DND-41 (cell line): ENCODE data around the gene ZNF592.
A peak's percentile ranks its signal among the peaks of the same experiment; 100 is the strongest.

Experiments used
- ATAC-seq: fragments of 200-7000 bp; cut with Tn5 transposase; 3 replicates; pipeline ENCODE4 v1.9.1; 2021; ENCODE audit warnings: low read depth; ENCODE audit not compliant: insufficient read depth
- DNase-seq: peaks from one replicate; pipeline ENCODE4 v3.0.0-alpha.2; 2020
- H2AFZ ChIP-seq: 2 replicates; pipeline ENCODE4 v1.6.0; 2012; ENCODE audit warnings: low read depth, low read length
- H3K27ac ChIP-seq: 2 replicates; pipeline ENCODE4 v1.5.1; 2012; ENCODE audit warnings: low read length, inconsistent platforms
- H3K27me3 ChIP-seq: fragments of 200-600 bp; sonication (generic); 2 replicates; pipeline ENCODE4 v1.6.0; 2012; ENCODE audit warnings: low read length, mild to moderate bottlenecking, inconsistent platforms; ENCODE audit not compliant: insufficient read depth, poor library complexity
- H3K36me3 ChIP-seq: 2 replicates; pipeline ENCODE4 v1.5.1; 2012; ENCODE audit warnings: low read length, inconsistent platforms; ENCODE audit not compliant: insufficient read depth
- H3K4me1 ChIP-seq: 2 replicates; pipeline ENCODE4 v1.5.1; 2012; ENCODE audit warnings: mild to moderate bottlenecking, low read length; ENCODE audit not compliant: insufficient read depth
- H3K4me2 ChIP-seq: 2 replicates; pipeline ENCODE4 v1.6.0; 2012; ENCODE audit warnings: mild to moderate bottlenecking, moderate library complexity, low read length, inconsistent platforms; ENCODE audit not compliant: insufficient read depth
- H3K4me3 ChIP-seq, 2 experiments: fragments of 200-600 bp in 1 of 2; shearing (Covaris generic) in 1 of 2; 2 replicates each; pipeline ENCODE4 v1.5.1; 2012 to 2016; ENCODE audit warnings: inconsistent platforms in 2 of 2, low read length in 2 of 2, mild to moderate bottlenecking in 2 of 2, low read depth in 1 of 2, moderate library complexity in 1 of 2
- H3K79me2 ChIP-seq: 2 replicates; pipeline ENCODE4 v1.6.0; 2012; ENCODE audit warnings: low read length, inconsistent platforms; ENCODE audit not compliant: insufficient read depth
- H3K9ac ChIP-seq: 2 replicates; pipeline ENCODE4 v1.6.0; 2012; ENCODE audit warnings: low read depth, mild to moderate bottlenecking, inconsistent platforms, low read length, moderate library complexity
- H3K9me3 ChIP-seq: 2 replicates; pipeline ENCODE4 v1.5.1; 2012; ENCODE audit warnings: low read length, moderate library complexity, mild to moderate bottlenecking, inconsistent platforms; ENCODE audit not compliant: insufficient read depth, severe bottlenecking
- H4K20me1 ChIP-seq: 2 replicates; pipeline ENCODE4 v1.6.0; 2012; ENCODE audit warnings: low read length; ENCODE audit not compliant: insufficient read depth
- CTCF ChIP-seq: IDR thresholded peaks from 2 replicates; pipeline ENCODE4 v1.5.1; 2012; ENCODE audit warnings: borderline replicate concordance, low read length, moderate library complexity, mild to moderate bottlenecking; ENCODE audit not compliant: poor library complexity, severe bottlenecking; ENCODE audit errors: extremely low read depth
- EZH2 ChIP-seq: IDR thresholded peaks from 3 replicates; pipeline ENCODE4 v1.6.1; 2012; ENCODE audit warnings: borderline replicate concordance, low read depth, mild to moderate bottlenecking, moderate library complexity, low read length, inconsistent platforms; ENCODE audit not compliant: severe bottlenecking

Gene ZNF592

GRCh38 chr15:84748274-84749110 lies at the start of gene ZNF592:
Gene ZNF592 (plus strand): TSS chr15:84748592. CDS start chr15:84782676, 34,084 bp downstream.
- DNase-seq (peak; percentile 74), ATAC-seq (peak; percentile 66)
- peak within 1 kb of the TSS; percentile 98 for H3K4me2 ChIP-seq

GRCh38 chr15:84699538-84700191 lies 48.7 kb upstream of the ZNF592 start:
- Histone ChIP-seq H3K79me2 (peaks cover 97% of the 10 kb centered on the region), H2AFZ (no peak overlapping the region), H3K36me3 (peaks cover 8% of the 10 kb centered on the region; the same call in 1 of the 2 replicates), H3K27me3 (no peaks in the 10 kb centered on the region), H3K9ac (no peak overlapping the region), H3K4me1 (no peaks in the 10 kb centered on the region), H3K4me3 (no peak overlapping the region), H3K27ac (no peak overlapping the region), H3K4me2 (no peak overlapping the region), H4K20me1 (peaks cover 26% of the 10 kb centered on the region; the same call in 1 of the 2 replicates), H3K9me3 (no peaks in the 10 kb centered on the region)
- DNase-seq (no peak), ATAC-seq (no peak)
- TF ChIP-seq EZH2 (no peak), CTCF (no peak)

More at GRCh38 chr15:84748274-84749110, at the start of gene ZNF592:
- peak within 1 kb of the TSS; percentile 86 for H3K27ac ChIP-seq
- H3K36me3 ChIP-seq = no peaks in the 10 kb centered on the region; the same call in 1 of the 2 replicates
- peaks cover 20% of the 10 kb centered on the region for H4K20me1 ChIP-seq
- peak within 1 kb of the TSS; percentile 97 for H2AFZ ChIP-seq
- H3K79me2 ChIP-seq = peaks cover 58% of the 10 kb centered on the region
- H3K9ac ChIP-seq = peak within 1 kb of the TSS; percentile 85
- no peaks in the 10 kb centered on the region for H3K27me3 ChIP-seq
- no peaks in the 10 kb centered on the region for H3K9me3 ChIP-seq
- H3K4me3 ChIP-seq = peak within 1 kb of the TSS; percentile 95 to 99
- peaks cover 40% of the 10 kb centered on the region for H3K4me1 ChIP-seq
- TF ChIP-seq CTCF = peak; percentile 14
- TF ChIP-seq EZH2 = no peak

GRCh38 chr15:84702961-84703482 lies 45.4 kb upstream of the ZNF592 start:
- Histone ChIP-seq H4K20me1 (peaks cover 31% of the 10 kb centered on the region; the same call in 1 of the 2 replicates), H3K9me3 (no peaks in the 10 kb centered on the region), H3K27me3 (no peaks in the 10 kb centered on the region), H3K27ac (no peak overlapping the region), H3K36me3 (peaks cover 8% of the 10 kb centered on the region; the same call in 1 of the 2 replicates), H3K79me2 (peaks cover 96% of the 10 kb centered on the region), H3K4me3 (no peak overlapping the region), H2AFZ (no peak overlapping the region), H3K4me1 (no peaks in the 10 kb centered on the region), H3K4me2 (no peak overlapping the region), H3K9ac (no peak overlapping the region)
- TF ChIP-seq EZH2 (no peak), CTCF (no peak)
- DNase-seq = no peak
- ATAC-seq = no peak
